ENCODE results near the gene MDGA2.

DNA sequence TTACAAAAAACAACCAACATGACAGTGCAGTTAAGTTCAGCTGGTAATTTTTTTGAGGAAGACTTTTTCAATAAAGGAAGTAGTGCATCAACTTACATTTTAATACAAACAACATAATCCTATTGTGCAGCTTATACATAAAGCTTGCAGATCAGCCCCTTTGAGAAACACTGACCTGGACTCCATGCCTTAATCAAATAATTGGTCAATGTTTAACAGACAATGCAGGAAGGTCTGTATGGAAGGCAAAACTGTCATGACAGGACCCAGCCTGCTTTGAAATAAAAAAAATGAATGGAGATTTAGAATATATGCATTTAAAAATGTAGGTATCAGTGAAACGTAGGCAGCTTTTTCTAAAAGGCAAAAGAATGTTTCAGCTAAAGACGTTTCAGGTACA is 702.1 kb downstream of the MDGA2 start:
- TF ChIP-seq, protein P1, sequence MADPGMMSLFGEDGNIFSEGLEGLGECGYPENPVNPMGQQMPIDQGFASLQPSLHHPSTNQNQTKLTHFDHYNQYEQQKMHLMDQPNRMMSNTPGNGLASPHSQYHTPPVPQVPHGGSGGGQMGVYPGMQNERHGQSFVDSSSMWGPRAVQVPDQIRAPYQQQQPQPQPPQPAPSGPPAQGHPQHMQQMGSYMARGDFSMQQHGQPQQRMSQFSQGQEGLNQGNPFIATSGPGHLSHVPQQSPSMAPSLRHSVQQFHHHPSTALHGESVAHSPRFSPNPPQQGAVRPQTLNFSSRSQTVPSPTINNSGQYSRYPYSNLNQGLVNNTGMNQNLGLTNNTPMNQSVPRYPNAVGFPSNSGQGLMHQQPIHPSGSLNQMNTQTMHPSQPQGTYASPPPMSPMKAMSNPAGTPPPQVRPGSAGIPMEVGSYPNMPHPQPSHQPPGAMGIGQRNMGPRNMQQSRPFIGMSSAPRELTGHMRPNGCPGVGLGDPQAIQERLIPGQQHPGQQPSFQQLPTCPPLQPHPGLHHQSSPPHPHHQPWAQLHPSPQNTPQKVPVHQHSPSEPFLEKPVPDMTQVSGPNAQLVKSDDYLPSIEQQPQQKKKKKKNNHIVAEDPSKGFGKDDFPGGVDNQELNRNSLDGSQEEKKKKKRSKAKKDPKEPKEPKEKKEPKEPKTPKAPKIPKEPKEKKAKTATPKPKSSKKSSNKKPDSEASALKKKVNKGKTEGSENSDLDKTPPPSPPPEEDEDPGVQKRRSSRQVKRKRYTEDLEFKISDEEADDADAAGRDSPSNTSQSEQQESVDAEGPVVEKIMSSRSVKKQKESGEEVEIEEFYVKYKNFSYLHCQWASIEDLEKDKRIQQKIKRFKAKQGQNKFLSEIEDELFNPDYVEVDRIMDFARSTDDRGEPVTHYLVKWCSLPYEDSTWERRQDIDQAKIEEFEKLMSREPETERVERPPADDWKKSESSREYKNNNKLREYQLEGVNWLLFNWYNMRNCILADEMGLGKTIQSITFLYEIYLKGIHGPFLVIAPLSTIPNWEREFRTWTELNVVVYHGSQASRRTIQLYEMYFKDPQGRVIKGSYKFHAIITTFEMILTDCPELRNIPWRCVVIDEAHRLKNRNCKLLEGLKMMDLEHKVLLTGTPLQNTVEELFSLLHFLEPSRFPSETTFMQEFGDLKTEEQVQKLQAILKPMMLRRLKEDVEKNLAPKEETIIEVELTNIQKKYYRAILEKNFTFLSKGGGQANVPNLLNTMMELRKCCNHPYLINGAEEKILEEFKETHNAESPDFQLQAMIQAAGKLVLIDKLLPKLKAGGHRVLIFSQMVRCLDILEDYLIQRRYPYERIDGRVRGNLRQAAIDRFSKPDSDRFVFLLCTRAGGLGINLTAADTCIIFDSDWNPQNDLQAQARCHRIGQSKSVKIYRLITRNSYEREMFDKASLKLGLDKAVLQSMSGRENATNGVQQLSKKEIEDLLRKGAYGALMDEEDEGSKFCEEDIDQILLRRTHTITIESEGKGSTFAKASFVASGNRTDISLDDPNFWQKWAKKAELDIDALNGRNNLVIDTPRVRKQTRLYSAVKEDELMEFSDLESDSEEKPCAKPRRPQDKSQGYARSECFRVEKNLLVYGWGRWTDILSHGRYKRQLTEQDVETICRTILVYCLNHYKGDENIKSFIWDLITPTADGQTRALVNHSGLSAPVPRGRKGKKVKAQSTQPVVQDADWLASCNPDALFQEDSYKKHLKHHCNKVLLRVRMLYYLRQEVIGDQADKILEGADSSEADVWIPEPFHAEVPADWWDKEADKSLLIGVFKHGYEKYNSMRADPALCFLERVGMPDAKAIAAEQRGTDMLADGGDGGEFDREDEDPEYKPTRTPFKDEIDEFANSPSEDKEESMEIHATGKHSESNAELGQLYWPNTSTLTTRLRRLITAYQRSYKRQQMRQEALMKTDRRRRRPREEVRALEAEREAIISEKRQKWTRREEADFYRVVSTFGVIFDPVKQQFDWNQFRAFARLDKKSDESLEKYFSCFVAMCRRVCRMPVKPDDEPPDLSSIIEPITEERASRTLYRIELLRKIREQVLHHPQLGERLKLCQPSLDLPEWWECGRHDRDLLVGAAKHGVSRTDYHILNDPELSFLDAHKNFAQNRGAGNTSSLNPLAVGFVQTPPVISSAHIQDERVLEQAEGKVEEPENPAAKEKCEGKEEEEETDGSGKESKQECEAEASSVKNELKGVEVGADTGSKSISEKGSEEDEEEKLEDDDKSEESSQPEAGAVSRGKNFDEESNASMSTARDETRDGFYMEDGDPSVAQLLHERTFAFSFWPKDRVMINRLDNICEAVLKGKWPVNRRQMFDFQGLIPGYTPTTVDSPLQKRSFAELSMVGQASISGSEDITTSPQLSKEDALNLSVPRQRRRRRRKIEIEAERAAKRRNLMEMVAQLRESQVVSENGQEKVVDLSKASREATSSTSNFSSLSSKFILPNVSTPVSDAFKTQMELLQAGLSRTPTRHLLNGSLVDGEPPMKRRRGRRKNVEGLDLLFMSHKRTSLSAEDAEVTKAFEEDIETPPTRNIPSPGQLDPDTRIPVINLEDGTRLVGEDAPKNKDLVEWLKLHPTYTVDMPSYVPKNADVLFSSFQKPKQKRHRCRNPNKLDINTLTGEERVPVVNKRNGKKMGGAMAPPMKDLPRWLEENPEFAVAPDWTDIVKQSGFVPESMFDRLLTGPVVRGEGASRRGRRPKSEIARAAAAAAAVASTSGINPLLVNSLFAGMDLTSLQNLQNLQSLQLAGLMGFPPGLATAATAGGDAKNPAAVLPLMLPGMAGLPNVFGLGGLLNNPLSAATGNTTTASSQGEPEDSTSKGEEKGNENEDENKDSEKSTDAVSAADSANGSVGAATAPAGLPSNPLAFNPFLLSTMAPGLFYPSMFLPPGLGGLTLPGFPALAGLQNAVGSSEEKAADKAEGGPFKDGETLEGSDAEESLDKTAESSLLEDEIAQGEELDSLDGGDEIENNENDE (IDR thresholded peaks at IDR 0.05; ENCODE audit: insufficient replicate concordance, low read length) = no peak
- TF ChIP-seq POLR2AphosphoS5 (IDR thresholded peaks at IDR 0.05; ENCODE audit: low read depth, low read length) (no peak), TAF7 (optimal IDR thresholded peaks at IDR 0.05; ENCODE audit: borderline replicate concordance, low read depth, low read length) (no peak), POLR2A (IDR thresholded peaks at IDR 0.05; ENCODE audit: control extremely low read depth in 1 of 2, low read depth in 2 of 2, low read length in 2 of 2) (no peak), RNF2 (IDR thresholded peaks at IDR 0.05; ENCODE audit: borderline replicate concordance, low read depth, low read length, missing control alignments, poor library complexity, severe bottlenecking) (no peak), RFX5 (IDR thresholded peaks at IDR 0.05; ENCODE audit: borderline replicate concordance, low read depth, low read length) (no peak), SIN3A (conservative IDR thresholded peaks at IDR 0.05 in 1 of 2, IDR thresholded peaks at IDR 0.05 in 1 of 2; ENCODE audit: low read depth in 1 of 2, low read length in 2 of 2) (no peak), SAP30 (IDR thresholded peaks at IDR 0.05; ENCODE audit: insufficient read depth, insufficient replicate concordance, low read length) (no peak), FOSL1 (IDR thresholded peaks at IDR 0.05; ENCODE audit: insufficient read depth, low read depth, low read length) (no peak)
- TF ChIP-seq, protein P2, sequence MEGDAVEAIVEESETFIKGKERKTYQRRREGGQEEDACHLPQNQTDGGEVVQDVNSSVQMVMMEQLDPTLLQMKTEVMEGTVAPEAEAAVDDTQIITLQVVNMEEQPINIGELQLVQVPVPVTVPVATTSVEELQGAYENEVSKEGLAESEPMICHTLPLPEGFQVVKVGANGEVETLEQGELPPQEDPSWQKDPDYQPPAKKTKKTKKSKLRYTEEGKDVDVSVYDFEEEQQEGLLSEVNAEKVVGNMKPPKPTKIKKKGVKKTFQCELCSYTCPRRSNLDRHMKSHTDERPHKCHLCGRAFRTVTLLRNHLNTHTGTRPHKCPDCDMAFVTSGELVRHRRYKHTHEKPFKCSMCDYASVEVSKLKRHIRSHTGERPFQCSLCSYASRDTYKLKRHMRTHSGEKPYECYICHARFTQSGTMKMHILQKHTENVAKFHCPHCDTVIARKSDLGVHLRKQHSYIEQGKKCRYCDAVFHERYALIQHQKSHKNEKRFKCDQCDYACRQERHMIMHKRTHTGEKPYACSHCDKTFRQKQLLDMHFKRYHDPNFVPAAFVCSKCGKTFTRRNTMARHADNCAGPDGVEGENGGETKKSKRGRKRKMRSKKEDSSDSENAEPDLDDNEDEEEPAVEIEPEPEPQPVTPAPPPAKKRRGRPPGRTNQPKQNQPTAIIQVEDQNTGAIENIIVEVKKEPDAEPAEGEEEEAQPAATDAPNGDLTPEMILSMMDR (IDR thresholded peaks at IDR 0.05; ENCODE audit: control extremely low read depth in 1 of 3, insufficient read depth in 1 of 3, low read depth in 1 of 3, low read length in 3 of 3) = no peak

Measured in H1 (cell line).